Body of pancreas (tissue), 4 donors: Measurements from ENCODE around the gene WFS1. TPM values are rescaled to one million over a fixed set of nuclear protein-coding genes. Genes with fewer than 3 reads are reported as not detected.

ENCODE experiments used
- ATAC-seq: fragments of 150-250 bp; one replicate; pipeline ENCODE4 v1.9.1; 2016
- DNase-seq, 4 donors: peaks; one replicate each; pipeline ENCODE4 v3.0.0-alpha.2; 2019
- H3K27ac ChIP-seq, 4 donors: fragments of 200-600 bp; sonication (generic); 1 replicate in 3 of 4; 2 replicates in 1 of 4; pipeline versions ENCODE4 v1.5.1 to v1.6.1; 2016 to 2019; ENCODE audit warnings: mild to moderate bottlenecking in 1 of 4, mixed read lengths in 1 of 4, moderate library complexity in 1 of 4
- H3K27me3 ChIP-seq, 2 donors: fragments of 200-600 bp; sonication (generic); one replicate each; pipeline ENCODE4 v1.6.0; 2016; ENCODE audit warnings: mild to moderate bottlenecking in 1 of 2
- H3K36me3 ChIP-seq, 2 donors: fragments of 200-600 bp; sonication (generic); replicated peaks in 1 of 2; 2 replicates each; pipeline ENCODE4 v1.5.1; 2016; ENCODE audit warnings: low read depth in 2 of 2; ENCODE audit not compliant: insufficient read depth in 1 of 2
- H3K4me1 ChIP-seq: fragments of 200-600 bp; sonication (generic); one replicate; pipeline ENCODE4 v1.6.0; 2016
- H3K4me3 ChIP-seq, 2 donors: fragments of 200-600 bp; sonication (generic); 1 replicate in 1 of 2; 2 replicates in 1 of 2; pipeline ENCODE4 v1.5.1; 2016 to 2019
- H3K9me3 ChIP-seq, 3 donors: fragments of 200-600 bp; sonication (generic); 1 replicate in 2 of 3; 2 replicates in 1 of 3; pipeline ENCODE4 v1.5.1; 2016
- POLR2A ChIP-seq, 3 donors: fragments of 450-650 bp; IDR thresholded peaks; one replicate each; pipeline ENCODE4 v1.6.1; 2016; ENCODE audit warnings: antibody characterized with exemption in 3 of 3, mild to moderate bottlenecking in 2 of 3
- WGBS, 2 donors: methylation state at CpG; one replicate each; pipeline ENCODE4 v1.1.5; 2017; 5-methylcytosine and 5-hydroxymethylcytosine counted together
- intact Hi-C: fragments of 100-400 bp; cut with DNase I; formaldehyde crosslinking; loops from one replicate; pipeline ENCODE4 v1.15.1; 2023
- total RNA-seq, 2 donors: library from RNA; depleted of rRNA; stranded (reverse); fragments of >200 nt; gene quantifications; one replicate each; pipeline ENCODE4 v1.1.0, GENCODE V29; 2016
- TF ChIP-seq, protein P1 (sequence below), 7 experiments: fragments of 450-650 bp in 4 of 7; fragments of 200-600 bp in 3 of 7; sonication (generic) in 3 of 7; IDR thresholded peaks; one replicate each; pipeline ENCODE4 v1.5.1; 2016 to 2019; ENCODE audit warnings: antibody characterized with exemption in 7 of 7

Gene WFS1
- total RNA-seq, 2 donors from 2014 or later = 18.4 to 31.6 TPM

DNA sequence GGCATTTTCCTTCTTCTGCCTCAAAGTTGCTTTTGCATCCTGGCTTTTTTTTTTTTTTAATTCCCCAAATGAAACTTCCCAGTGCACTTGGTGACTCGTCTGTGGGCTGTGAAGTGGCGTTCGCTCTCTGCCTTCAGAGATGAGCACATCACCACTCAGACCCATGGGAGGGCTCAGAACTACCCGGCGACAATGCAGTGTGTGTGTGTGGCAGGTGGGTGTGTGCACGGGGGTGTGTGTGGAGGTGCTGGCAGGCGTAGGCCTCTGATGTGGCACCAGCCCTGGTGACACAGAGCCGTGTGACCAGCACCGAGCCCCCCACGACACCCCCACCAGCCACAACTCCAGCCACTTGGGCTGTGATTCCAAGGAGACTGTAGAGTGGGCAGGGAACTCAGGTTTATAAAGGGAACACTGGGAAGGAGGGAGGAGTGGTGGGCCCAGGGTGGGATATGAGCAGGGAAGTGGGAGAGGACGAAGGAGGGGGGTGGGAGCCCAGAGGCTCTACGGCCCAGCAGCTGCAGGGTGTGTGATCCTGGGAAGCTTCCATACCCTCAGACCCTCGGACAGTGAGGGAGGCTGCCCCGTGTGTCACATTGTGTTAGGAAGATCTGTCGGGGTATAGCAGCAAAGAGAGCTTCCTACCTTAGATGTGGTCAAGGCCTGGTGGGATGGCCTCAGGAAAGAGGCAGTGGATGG is 6.0 kb upstream of the WFS1 start:
- intact Hi-C loops = no loop called here
- no peak overlapping the region for H3K27ac ChIP-seq
- no peaks in the 10 kb centered on the region for H3K27me3 ChIP-seq
- 58 to 65% methylated on average over 13 to 15 of the region's 15 CpGs for WGBS, 2 donors
- no peak for TF ChIP-seq POLR2A (IDR thresholded peaks at IDR 0.05)
- TF ChIP-seq, protein P1, sequence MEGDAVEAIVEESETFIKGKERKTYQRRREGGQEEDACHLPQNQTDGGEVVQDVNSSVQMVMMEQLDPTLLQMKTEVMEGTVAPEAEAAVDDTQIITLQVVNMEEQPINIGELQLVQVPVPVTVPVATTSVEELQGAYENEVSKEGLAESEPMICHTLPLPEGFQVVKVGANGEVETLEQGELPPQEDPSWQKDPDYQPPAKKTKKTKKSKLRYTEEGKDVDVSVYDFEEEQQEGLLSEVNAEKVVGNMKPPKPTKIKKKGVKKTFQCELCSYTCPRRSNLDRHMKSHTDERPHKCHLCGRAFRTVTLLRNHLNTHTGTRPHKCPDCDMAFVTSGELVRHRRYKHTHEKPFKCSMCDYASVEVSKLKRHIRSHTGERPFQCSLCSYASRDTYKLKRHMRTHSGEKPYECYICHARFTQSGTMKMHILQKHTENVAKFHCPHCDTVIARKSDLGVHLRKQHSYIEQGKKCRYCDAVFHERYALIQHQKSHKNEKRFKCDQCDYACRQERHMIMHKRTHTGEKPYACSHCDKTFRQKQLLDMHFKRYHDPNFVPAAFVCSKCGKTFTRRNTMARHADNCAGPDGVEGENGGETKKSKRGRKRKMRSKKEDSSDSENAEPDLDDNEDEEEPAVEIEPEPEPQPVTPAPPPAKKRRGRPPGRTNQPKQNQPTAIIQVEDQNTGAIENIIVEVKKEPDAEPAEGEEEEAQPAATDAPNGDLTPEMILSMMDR (IDR thresholded peaks at IDR 0.05) = no peak
- no peak overlapping the region for H3K4me3 ChIP-seq
- ATAC-seq (peak; percentile 9), DNase-seq (no peak)
- H3K36me3 ChIP-seq = no peaks in the 10 kb centered on the region
- no peaks in the 10 kb centered on the region for H3K9me3 ChIP-seq
- H3K4me1 ChIP-seq = peaks cover 1% of the 10 kb centered on the region

DNA sequence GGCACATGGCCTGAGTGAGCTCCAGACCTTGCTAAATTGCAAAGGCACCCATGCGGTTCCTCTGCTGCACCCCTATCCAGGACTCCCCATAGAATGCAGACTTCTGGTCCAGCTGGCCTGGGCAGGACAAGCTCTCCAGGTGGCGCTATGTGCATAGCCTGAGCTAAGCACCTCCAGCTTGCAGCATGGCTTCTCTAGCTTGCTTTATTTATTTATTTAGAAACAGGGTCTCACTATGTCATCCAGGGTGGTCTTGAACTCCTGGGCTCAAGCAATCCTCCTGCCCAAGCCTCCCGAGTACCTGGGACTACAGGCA is 5.5 kb upstream of the WFS1 start:
- WGBS, 2 donors = 38 to 53% methylated on average over 3 of the region's 3 CpGs
- H3K9me3 ChIP-seq = no peaks in the 10 kb centered on the region
- peaks cover 6% of the 10 kb centered on the region for H3K4me1 ChIP-seq
- H3K36me3 ChIP-seq = no peaks in the 10 kb centered on the region
- H3K27ac ChIP-seq = no peak overlapping the region
- ATAC-seq (no peak), DNase-seq (peak in 2 of 4 donors; percentile 56 to 63)
- no peak overlapping the region for H3K4me3 ChIP-seq
- intact Hi-C loops = no loop called here
- no peaks in the 10 kb centered on the region for H3K27me3 ChIP-seq
- TF ChIP-seq, protein P1 (IDR thresholded peaks at IDR 0.05) = peak in 4 of 7 experiments; percentile 23 to 48 (median 34)
- TF ChIP-seq POLR2A (IDR thresholded peaks at IDR 0.05) = no peak

DNA sequence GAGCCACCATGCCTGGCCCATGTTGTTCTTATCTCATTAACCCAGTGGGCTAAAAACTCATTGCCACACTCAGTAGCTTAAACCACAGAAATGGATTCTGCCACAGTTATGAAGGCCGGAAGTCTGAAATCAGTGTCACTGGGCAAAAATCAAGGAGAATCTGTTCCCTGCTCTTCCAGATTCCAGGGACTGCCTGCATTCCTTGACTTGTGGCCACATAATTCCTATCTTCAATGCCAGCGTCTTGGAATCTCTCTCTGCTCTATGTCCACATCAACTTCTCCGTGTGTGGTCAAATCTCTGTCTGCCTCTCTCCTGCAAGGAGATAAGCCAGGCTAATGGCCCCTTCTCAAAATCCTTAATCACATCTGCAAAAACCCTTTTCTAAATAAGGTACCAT is 4.1 kb upstream of the WFS1 start:
- TF ChIP-seq POLR2A (IDR thresholded peaks at IDR 0.05) = no peak
- TF ChIP-seq, protein P1 (IDR thresholded peaks at IDR 0.05) = no peak
- intact Hi-C loops = no loop called here
- 85 to 92% methylated on average over 3 of the region's 3 CpGs for WGBS, 2 donors

DNA sequence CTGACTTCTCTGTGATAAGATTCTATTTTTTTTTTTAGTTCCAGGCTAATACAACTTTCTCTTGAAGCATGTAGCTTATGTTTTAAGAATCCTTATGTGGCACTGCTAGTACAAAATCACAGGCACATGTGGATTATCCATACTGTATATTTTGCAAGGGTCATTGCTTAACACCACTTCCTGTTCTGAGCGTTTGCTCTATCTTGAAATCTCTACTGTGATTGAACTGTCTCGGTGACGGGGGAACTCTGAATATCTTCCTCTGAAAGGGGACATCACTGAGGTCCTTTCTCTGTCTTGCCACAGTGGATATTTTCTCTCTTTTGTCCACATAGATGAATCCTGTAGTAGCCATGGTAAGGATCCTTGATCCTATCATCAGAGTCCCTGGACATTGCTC is 2.1 kb upstream of the WFS1 start:
- Histone ChIP-seq H3K4me1 (peaks cover 30% of the 10 kb centered on the region), H3K36me3 (no peaks in the 10 kb centered on the region), H3K4me3 (no peak overlapping the region), H3K27me3 (no peaks in the 10 kb centered on the region), H3K27ac (no peak overlapping the region), H3K9me3 (no peaks in the 10 kb centered on the region)
- intact Hi-C loops = no loop called here
- no peak for DNase-seq
- WGBS, 2 donors = 45 to 61% methylated on average over 3 of the region's 3 CpGs
- no peak for TF ChIP-seq POLR2A (IDR thresholded peaks at IDR 0.05)
- TF ChIP-seq, protein P1 (IDR thresholded peaks at IDR 0.05) = no peak
- no peak for ATAC-seq

More for the DNA sequence above, 4.1 kb upstream of the WFS1 start:
- Histone ChIP-seq H3K4me3 (no peak overlapping the region), H3K36me3 (no peaks in the 10 kb centered on the region), H3K27me3 (no peaks in the 10 kb centered on the region), H3K9me3 (no peaks in the 10 kb centered on the region), H3K27ac (no peak overlapping the region), H3K4me1 (peaks cover 10% of the 10 kb centered on the region)
- no peak for DNase-seq
- no peak for ATAC-seq
